Bone marrow (tissue), 2 donors: ENCODE results near the gene STK35.

Source experiments
- DNase-seq, 2 donors: peaks; one replicate each; lab custom pipeline; 2025; lab: John Stamatoyannopoulos, UW

The STK35 gene

GRCh38 chr20:2108498-2108897, 6.9 kb downstream of the STK35 start:
- DNase-seq: no peak

GRCh38 chr20:2108987-2109386, 7.4 kb downstream of the STK35 start:
- no peak for DNase-seq

GRCh38 chr20:2109425-2110210, 8.0 kb downstream of the STK35 start:
- DNase-seq: no peak

- DNase-seq: no peak
Measured at GRCh38 chr20:2112910-2113309, 11.3 kb downstream of the STK35 start.

GRCh38 chr20:2114127-2114959, 12.7 kb downstream of the STK35 start:
- DNase-seq: no peak

- DNase-seq: no peak
Measured at GRCh38 chr20:2114990-2115681, 13.5 kb downstream of the STK35 start.

GRCh38 chr20:2116170-2116940, 14.7 kb downstream of the STK35 start:
- no peak for DNase-seq

- DNase-seq: no peak
Measured at GRCh38 chr20:2118783-2119182, 17.2 kb downstream of the STK35 start.

GRCh38 chr20:2122936-2123335, 21.3 kb downstream of the STK35 start:
- no peak for DNase-seq

- no peak for DNase-seq
Measured at GRCh38 chr20:2123720-2124119, 22.1 kb downstream of the STK35 start.

- DNase-seq: no peak
Measured at GRCh38 chr20:2124564-2125213, 23.1 kb downstream of the STK35 start.

- no peak for DNase-seq
Measured at GRCh38 chr20:2125474-2126112, 24.0 kb downstream of the STK35 start.

GRCh38 chr20:2127238-2127637, 25.6 kb downstream of the STK35 start:
- no peak for DNase-seq

GRCh38 chr20:2128542-2128941, 26.9 kb downstream of the STK35 start:
- no peak for DNase-seq

- no peak for DNase-seq
Measured at GRCh38 chr20:2130062-2130591, 28.5 kb downstream of the STK35 start.

- DNase-seq: no peak
Measured at GRCh38 chr20:2130683-2131082, 29.1 kb downstream of the STK35 start.

GRCh38 chr20:2131366-2131765, 29.7 kb downstream of the STK35 start:
- DNase-seq: no peak

GRCh38 chr20:2132461-2132901, 30.9 kb downstream of the STK35 start:
- DNase-seq: no peak

- peak in 1 of 2 donors; percentile 18 for DNase-seq
Measured at GRCh38 chr20:2133318-2134183, 31.9 kb downstream of the STK35 start.

- no peak for DNase-seq
Measured at GRCh38 chr20:2135013-2135412, 33.4 kb downstream of the STK35 start.
